ENCODE results near the gene EIF4G3. TPM values are rescaled to one million over a fixed set of nuclear protein-coding genes. Genes with fewer than 3 reads are reported as not detected.
"Not testable (repeated sequence)": the region's sequence is repeated elsewhere in the genome, so short reads cannot be mapped to it uniquely, and the experiment has no call there.

Gene EIF4G3
- total and polyA plus RNA-seq, 5 donors, result 17.9 to 48.5 (median 42.7) TPM

DNA sequence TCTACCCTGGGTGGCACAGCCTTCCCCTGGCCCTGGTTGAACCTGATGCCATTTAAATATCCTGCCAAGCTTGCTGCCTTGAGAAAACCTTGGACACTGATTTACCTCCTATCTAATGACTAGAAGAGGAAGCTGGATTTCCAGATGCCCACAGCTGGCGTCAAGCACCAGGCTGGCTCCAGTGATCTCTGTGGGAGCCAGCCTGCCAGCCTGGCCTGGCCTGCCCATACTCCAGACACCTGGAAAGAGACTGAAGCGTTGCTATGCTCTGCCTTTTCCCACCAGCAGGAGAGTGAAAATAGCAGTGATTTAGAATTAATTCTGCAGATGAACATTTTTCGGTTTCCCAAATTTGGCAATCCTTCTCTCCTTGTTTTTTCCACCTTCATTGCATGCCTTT lies 11.5 kb upstream of the EIF4G3 start:
- DNase-seq (no peak), ATAC-seq (no peak)
- Histone ChIP-seq H3K4me1 (ENCODE audit: control insufficient read depth, insufficient read depth, low read length) (no peaks in the 10 kb centered on the region), H3K27me3 (ENCODE audit: control insufficient read depth, insufficient read depth) (no peaks in the 10 kb centered on the region), H3K9me3 (ENCODE audit: control insufficient read depth, low read length) (no peaks in the 10 kb centered on the region), H3K4me3 (ENCODE audit: low read length) (no peak overlapping the region), H3K27ac (ENCODE audit: low read length) (no peak overlapping the region)
- WGBS, result 88% methylated on average over 3 of the region's 3 CpGs
- intact Hi-C loops (cut with DNase I), result loop anchor here in 1 of 4 donors (10.0 kb wide), 1 partner anchor 73 kb away; no protein-coding TSS in a partner anchor

DNA sequence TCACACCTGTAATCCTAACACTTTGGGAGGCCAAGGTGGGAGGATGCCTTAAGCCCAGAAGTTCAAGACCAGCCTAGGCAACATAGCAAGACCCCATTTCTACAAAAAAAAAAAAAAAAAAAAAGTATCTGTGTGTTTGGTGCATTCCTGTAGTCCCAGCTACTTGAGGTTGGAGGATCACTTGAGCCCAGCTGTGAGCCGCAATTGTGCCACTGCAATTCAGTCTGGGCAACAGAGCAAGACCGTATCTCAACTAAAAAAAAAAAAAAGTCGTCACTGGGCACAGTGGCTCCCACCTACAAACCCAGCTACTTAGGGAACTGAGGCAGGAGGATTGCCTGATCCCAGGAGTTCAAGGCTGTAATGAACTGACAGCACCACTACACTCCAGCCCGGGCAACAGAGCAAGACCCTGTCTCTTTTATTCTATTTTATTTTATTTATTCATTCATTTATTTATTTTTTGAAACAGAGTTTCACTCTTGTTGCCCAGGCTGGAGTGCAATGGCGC lies 8.6 kb upstream of the EIF4G3 start:
- H3K27me3 ChIP-seq (ENCODE audit: control insufficient read depth, insufficient read depth), result no peaks in the 10 kb centered on the region
- DNase-seq (no peak), ATAC-seq (no peak)
- 93% methylated on average over 5 of the region's 5 CpGs for WGBS
- H3K9me3 ChIP-seq (ENCODE audit: control insufficient read depth, low read length), result no peaks in the 10 kb centered on the region
- intact Hi-C loops (cut with DNase I), result loop anchor here in 1 of 4 donors (10.0 kb wide), 1 partner anchor 70 kb away; no protein-coding TSS in a partner anchor
- no peaks in the 10 kb centered on the region for H3K4me1 ChIP-seq (ENCODE audit: control insufficient read depth, insufficient read depth, low read length)
- H3K27ac ChIP-seq (ENCODE audit: low read length), result no peak overlapping the region
- no peak overlapping the region for H3K4me3 ChIP-seq (ENCODE audit: low read length)

DNA sequence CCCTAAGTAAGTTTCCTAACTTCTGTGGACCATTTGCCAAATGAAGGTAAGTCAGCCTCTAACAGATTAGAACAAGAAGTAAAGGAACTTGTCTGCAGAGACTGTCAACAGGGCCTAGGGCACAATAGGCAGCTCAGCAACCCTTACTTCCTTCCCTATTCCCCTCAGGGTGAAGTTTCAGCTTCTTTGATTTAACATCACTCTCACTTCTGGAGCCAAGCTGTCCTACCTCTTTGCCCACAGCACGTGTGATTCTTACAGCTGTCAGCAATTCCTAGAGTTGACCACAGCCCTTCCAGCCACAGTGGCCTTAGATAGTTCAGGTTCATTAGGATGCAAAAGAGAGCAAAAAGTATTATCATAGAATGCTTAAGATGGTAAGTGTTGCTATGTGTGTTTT lies 7.6 kb upstream of the EIF4G3 start:
- Histone ChIP-seq H3K4me1 (ENCODE audit: control insufficient read depth, insufficient read depth, low read length) (no peaks in the 10 kb centered on the region), H3K27ac (ENCODE audit: low read length) (no peak overlapping the region), H3K27me3 (ENCODE audit: control insufficient read depth, insufficient read depth) (no peaks in the 10 kb centered on the region), H3K4me3 (ENCODE audit: low read length) (no peak overlapping the region), H3K9me3 (ENCODE audit: control insufficient read depth, low read length) (no peaks in the 10 kb centered on the region)
- 19% methylated on average over 1 of the region's 1 CpG for WGBS
- peak; percentile 41 to 47 for ATAC-seq
- no peak for DNase-seq
- intact Hi-C loops (cut with DNase I), result loop anchor here in 1 of 4 donors (10.0 kb wide), 1 partner anchor 69 kb away; no protein-coding TSS in a partner anchor

DNA sequence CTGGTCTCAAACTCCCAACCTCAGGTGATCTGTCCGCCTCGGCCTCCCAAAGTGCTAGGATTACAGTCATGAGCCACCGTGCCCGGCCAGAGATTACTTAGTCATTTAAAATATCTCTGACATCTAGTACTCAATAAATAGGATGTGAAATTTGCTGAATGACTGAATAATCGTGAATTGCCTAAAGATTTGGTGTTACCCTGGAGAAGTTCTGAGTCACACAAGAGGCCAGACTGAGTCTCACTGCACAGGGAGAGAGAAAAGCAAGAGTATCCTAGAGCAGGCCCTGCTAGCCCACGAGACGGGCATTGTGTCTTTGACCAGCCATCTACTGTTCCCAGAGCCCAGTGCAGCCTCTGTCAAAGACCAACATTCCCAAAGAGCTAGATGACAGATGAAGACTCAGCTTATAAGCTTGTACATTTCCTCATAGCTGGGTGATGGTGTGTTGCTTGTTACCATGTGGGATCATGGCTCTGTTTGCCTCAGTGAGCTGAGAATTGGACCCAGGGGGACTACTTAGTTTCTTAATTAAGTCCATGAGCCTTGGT lies 5.6 kb upstream of the EIF4G3 start:
- Histone ChIP-seq H3K27ac (ENCODE audit: low read length) (no peak overlapping the region), H3K27me3 (ENCODE audit: control insufficient read depth, insufficient read depth) (no peaks in the 10 kb centered on the region), H3K4me1 (ENCODE audit: control insufficient read depth, insufficient read depth, low read length) (peaks cover under 1% of the 10 kb centered on the region), H3K4me3 (ENCODE audit: low read length) (no peak overlapping the region), H3K9me3 (ENCODE audit: control insufficient read depth, low read length) (no peaks in the 10 kb centered on the region)
- ATAC-seq, result no peak
- intact Hi-C loops (cut with DNase I), result loop anchor here in 1 of 4 donors (10.0 kb wide), 1 partner anchor 67 kb away; no protein-coding TSS in a partner anchor
- WGBS, result 85% methylated on average over 7 of the region's 7 CpGs
- DNase-seq, result no peak

DNA sequence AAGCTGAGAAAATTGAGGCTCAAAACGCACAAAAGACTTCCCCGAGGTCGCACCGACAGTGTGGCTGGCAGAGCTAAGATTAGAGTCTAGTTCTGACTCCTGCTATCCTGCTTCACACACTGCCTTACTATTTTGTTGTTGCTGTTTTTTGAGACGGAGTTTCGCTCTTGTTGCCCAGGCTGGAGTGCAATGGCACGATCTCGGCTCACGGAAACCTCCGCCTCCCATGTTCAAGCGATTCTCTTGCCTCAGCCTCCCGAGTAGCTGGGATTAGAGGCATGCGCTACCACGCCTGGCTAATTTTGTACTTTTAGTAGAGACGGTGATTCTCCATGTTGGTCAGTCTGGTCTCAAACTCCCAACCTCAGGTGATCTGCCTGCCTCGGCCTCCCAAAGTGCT lies 1.6 kb upstream of the EIF4G3 start:
- H3K9me3 ChIP-seq (ENCODE audit: control insufficient read depth, low read length); H3K4me3 ChIP-seq (ENCODE audit: low read length); H3K27me3 ChIP-seq (ENCODE audit: control insufficient read depth, insufficient read depth); H3K27ac ChIP-seq (ENCODE audit: low read length); H3K4me1 ChIP-seq (ENCODE audit: control insufficient read depth, insufficient read depth, low read length); intact Hi-C loops (cut with DNase I); DNase-seq; ATAC-seq: not testable (repeated sequence)
- WGBS, result 96% methylated on average over 16 of the region's 16 CpGs

DNA sequence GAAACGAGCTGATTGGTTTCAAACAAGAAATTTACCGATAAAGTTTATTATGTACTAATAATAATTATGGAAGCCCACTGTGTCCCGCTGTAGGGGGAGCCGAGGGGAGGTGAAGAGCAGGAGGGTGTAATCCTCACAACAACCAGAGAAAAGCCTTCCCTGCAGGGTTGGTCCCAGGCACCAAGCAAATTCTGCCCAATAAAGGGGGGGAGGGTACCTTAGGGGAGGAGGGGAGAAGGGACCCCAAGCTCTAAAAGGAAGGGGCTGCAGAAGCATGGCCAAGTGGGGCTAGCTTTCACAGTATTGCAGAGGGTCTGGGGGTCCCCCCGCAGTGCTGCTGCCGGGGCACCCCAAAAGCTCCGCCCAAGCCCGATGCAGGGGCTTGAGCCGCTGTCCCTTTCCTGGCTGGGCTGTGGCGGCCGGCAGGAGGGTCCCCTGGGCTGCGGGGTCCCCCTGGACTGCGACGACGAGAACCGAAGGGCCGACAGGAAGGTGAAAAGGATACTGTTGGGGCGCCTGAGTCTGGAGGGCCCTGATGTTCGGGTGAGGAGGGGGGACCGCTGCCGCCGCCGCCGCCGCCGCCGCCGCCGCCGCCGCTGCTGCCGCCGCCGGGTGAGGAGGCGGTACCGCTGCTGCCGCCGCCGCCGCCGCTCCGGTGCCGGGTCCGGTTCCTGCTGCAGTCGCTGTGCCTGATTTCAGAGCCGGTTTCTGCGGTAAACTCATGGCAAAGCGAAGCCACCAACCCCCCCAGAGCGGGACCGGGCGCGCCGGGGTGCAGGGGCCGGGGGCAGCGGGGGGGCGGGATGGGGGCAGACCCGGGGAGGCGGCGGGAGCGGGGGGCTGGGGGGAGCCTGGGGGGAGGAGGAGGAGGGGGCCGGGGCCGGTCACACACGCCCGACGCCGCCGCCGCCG lies 771 bp downstream of the EIF4G3 start:
- H3K9me3 ChIP-seq (ENCODE audit: control insufficient read depth, low read length), result no peaks in the 10 kb centered on the region
- peak in 1 of 2 donors; percentile 22 for ATAC-seq
- H3K27me3 ChIP-seq (ENCODE audit: control insufficient read depth, insufficient read depth), result no peaks in the 10 kb centered on the region
- H3K4me3 ChIP-seq (ENCODE audit: low read length), result peak overlapping the region; percentile 97
- peaks cover 2% of the 10 kb centered on the region for H3K4me1 ChIP-seq (ENCODE audit: control insufficient read depth, insufficient read depth, low read length)
- WGBS, result under 1% methylated on average over 66 of the region's 69 CpGs
- intact Hi-C loops (cut with DNase I), result no loop called here
- H3K27ac ChIP-seq (ENCODE audit: low read length), result peak overlapping the region; percentile 76
- DNase-seq, result peak; percentile 37 to 78 (median 77)

DNA sequence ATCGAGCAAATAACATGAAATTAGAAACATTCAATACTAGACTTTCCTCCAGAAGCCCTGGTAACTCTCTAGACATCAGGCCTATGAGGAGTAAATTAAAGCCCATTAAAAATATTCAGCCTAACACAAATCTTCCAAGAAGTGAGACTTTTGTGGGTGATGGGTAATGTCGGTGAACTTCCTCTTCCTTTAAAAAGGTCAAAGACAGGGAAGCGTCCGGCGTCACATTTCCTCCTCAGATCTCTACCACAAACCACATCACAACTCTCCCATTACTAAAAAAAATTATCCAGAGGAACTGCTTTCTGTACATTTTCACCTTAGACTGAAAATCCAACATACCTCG lies 1.4 kb downstream of the EIF4G3 start:
- peak in 1 of 2 donors; percentile 15 for ATAC-seq
- Histone ChIP-seq H3K27me3 (ENCODE audit: control insufficient read depth, insufficient read depth) (no peaks in the 10 kb centered on the region), H3K4me1 (ENCODE audit: control insufficient read depth, insufficient read depth, low read length) (peaks cover 2% of the 10 kb centered on the region), H3K9me3 (ENCODE audit: control insufficient read depth, low read length) (no peaks in the 10 kb centered on the region), H3K27ac (ENCODE audit: low read length) (peak overlapping the region; percentile 32), H3K4me3 (ENCODE audit: low read length) (peak overlapping the region; percentile 97)
- peak; percentile 44 to 78 (median 64) for DNase-seq
- intact Hi-C loops (cut with DNase I), result no loop called here
- 1% methylated on average over 6 of the region's 6 CpGs for WGBS

DNA sequence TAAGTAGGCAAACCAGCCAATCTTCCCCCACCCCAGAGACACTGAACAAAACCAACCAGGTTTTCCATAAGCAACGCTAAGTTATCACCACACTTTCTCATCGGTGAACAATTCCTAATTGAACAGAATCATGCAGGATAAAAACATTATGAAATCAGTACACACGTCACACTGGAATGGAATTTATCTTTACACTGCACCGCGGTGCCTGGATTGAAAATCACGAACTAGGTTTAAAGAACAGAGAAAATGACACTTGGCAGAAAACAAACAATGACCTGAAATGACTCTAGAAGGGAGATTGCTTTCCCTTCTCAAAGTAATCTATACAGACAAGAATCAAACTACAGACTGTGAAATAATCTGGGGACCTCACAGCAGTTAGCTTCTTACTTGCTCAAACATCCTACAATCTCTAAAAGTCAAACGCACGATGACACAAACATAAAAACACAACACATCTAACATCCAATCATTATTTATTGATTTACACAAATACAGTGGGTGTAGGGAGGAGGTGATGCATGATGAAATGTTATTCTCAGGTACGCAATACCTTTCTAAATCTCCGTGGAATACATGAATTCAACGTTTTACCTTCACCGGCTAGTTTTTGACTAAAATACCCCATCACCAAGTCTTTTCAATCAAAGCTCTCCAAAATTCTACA lies 1.9 kb downstream of the EIF4G3 start:
- 11% methylated on average over 12 of the region's 12 CpGs for WGBS
- Histone ChIP-seq H3K4me1 (ENCODE audit: control insufficient read depth, insufficient read depth, low read length) (peaks cover 2% of the 10 kb centered on the region), H3K27ac (ENCODE audit: low read length) (no peak overlapping the region), H3K27me3 (ENCODE audit: control insufficient read depth, insufficient read depth) (no peaks in the 10 kb centered on the region), H3K4me3 (ENCODE audit: low read length) (peak overlapping the region; percentile 97), H3K9me3 (ENCODE audit: control insufficient read depth, low read length) (no peaks in the 10 kb centered on the region)
- DNase-seq (no peak), ATAC-seq (no peak)
- intact Hi-C loops (cut with DNase I), result no loop called here

DNA sequence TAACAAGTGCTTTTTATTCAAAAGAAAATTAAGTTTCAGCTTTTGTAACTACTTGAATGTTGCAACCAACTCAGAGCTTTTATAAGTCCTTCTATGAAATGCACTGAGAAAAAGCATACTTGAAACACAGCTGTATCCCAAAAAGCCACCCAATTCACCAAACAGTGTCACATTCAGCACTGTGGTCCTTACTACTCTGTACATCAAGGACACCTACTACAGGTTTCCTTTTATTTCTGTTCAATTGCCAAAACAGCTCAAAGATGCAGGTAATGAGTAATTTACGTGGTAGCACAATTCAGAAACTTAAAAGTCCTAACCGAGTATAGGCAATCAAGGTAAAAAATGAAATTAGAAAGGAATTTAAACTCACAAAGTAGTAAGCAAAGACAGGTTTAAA lies 2.5 kb downstream of the EIF4G3 start:
- Histone ChIP-seq H3K27me3 (ENCODE audit: control insufficient read depth, insufficient read depth) (no peaks in the 10 kb centered on the region), H3K4me1 (ENCODE audit: control insufficient read depth, insufficient read depth, low read length) (peaks cover 2% of the 10 kb centered on the region), H3K4me3 (ENCODE audit: low read length) (peak overlapping the region; percentile 97), H3K27ac (ENCODE audit: low read length) (no peak overlapping the region), H3K9me3 (ENCODE audit: control insufficient read depth, low read length) (no peaks in the 10 kb centered on the region)
- ATAC-seq, result no peak
- no peak for DNase-seq
- intact Hi-C loops (cut with DNase I), result no loop called here
- 56% methylated on average over 2 of the region's 2 CpGs for WGBS

DNA sequence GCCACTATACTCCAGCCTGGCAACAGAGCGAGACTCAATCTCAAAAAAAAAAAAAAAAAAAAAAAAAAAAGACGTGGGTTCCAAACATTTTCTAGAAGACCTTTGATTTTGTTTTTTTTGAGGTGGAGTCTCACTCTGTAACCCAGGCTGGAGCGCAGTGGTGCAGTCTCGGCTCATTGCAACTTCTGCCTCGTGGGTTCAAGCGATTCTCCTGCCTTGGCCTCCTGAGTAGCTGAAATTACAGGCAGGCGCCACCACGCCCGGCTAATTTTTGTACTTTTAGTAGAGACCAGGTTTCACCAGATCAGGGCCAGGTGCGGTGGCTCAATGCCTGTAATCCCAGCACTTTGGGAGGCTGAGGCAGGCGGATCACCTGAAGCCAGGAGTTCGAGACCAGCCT lies 3.6 kb downstream of the EIF4G3 start:
- H3K27ac ChIP-seq (ENCODE audit: low read length); DNase-seq; intact Hi-C loops (cut with DNase I); H3K4me3 ChIP-seq (ENCODE audit: low read length); H3K27me3 ChIP-seq (ENCODE audit: control insufficient read depth, insufficient read depth); H3K4me1 ChIP-seq (ENCODE audit: control insufficient read depth, insufficient read depth, low read length); ATAC-seq; H3K9me3 ChIP-seq (ENCODE audit: control insufficient read depth, low read length): not testable (repeated sequence)
- 92% methylated on average over 12 of the region's 12 CpGs for WGBS

DNA sequence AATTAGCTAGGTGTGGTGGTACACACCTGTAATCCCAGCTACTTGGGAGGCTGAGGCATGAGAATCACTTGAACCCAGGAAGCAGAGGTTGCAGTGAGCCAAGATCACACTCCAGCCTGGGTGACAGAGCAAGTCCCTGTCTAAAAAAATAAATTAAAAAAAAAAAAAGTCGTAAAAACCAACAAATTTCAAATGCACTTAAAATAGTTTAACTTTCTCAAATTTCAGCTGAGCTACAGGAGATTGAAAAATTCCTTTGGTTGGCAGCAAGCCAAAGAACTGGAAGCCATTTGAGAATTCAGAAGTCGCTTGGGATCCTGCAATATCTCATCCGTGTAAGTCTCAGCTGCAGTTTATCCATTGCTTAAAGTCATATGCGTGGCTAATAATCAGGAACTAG lies 5.9 kb downstream of the EIF4G3 start:
- H3K27me3 ChIP-seq (ENCODE audit: control insufficient read depth, insufficient read depth); H3K4me1 ChIP-seq (ENCODE audit: control insufficient read depth, insufficient read depth, low read length); intact Hi-C loops (cut with DNase I); H3K4me3 ChIP-seq (ENCODE audit: low read length); H3K9me3 ChIP-seq (ENCODE audit: control insufficient read depth, low read length); DNase-seq; ATAC-seq; H3K27ac ChIP-seq (ENCODE audit: low read length): not testable (repeated sequence)
- 19% methylated on average over 4 of the region's 4 CpGs for WGBS

All from right cardiac atrium (tissue), 5 donors.